Pancreas (tissue), 10 donors: ENCODE results near the gene MADD. TPM values are rescaled to one million over a fixed set of nuclear protein-coding genes. Genes with fewer than 3 reads are reported as not detected.

Experiments
- ATAC-seq, 4 donors: fragments of 200-7000 bp; cut with Tn5 transposase; one replicate each; pipeline versions ENCODE4 v1.8.0 to v1.9.1; 2020; ENCODE audit warnings: mild to moderate bottlenecking in 4 of 4, moderate library complexity in 4 of 4
- DNase-seq, 6 donors: peaks; one replicate each; pipeline ENCODE4 v3.0.0-alpha.2; 2020
- FAIRE-seq: peaks from 2 replicates; lab custom pipeline; 2012; peaks lifted over from hg19 to GRCh38; lab: Jason Lieb, UNC
- H3K27ac ChIP-seq, 4 donors: fragments of 200-600 bp; sonication (generic); 1 replicate in 3 of 4; 2 replicates in 1 of 4; pipeline versions ENCODE4 v1.5.0 to v1.8.0; 2020
- H3K27me3 ChIP-seq, 4 donors: fragments of 200-600 bp; one replicate each; pipeline ENCODE4 v1.8.0; 2021
- H3K36me3 ChIP-seq, 3 donors: fragments of 200-600 bp; sonication (generic) in 1 of 3; one replicate each; pipeline versions ENCODE4 v1.5.0 to v1.8.0; 2020 to 2021
- H3K4me1 ChIP-seq, 3 donors: fragments of 200-600 bp; one replicate each; pipeline ENCODE4 v1.8.0; 2021
- H3K4me3 ChIP-seq, 4 donors: fragments of 200-600 bp; sonication (generic) in 2 of 4; one replicate each; pipeline versions ENCODE4 v1.5.0 to v1.8.0; 2020 to 2021
- H3K9me3 ChIP-seq, 4 donors: fragments of 200-600 bp; one replicate each; pipeline ENCODE4 v1.8.0; 2021
- WGBS, 2 donors: extraction: QIAGEN DNeasy Blood & Tissue Kit; methylation state at CpG; one replicate each; pipeline ENCODE4 v1.1.7; 2013; 5-methylcytosine and 5-hydroxymethylcytosine counted together
- intact Hi-C, 3 donors: fragments of 100-400 bp; cut with DNase I; formaldehyde crosslinking; loops; one replicate each; pipeline versions ENCODE4 v1.11.1 to v1.14.2; 2022
- polyA plus RNA-seq, 2 donors: library from polyadenylated mRNA; stranded (reverse); fragments of 200-250 nt; gene quantifications; one replicate each; pipeline ENCODE4 v1.2.3, GENCODE V29; 2013
- total RNA-seq, 6 donors: library from RNA; stranded (reverse); fragmentation: NEBNext Ultra II Directional in 4 of 6; extraction: Animal tissue kit (Norgen Biotek cat#: 25700) in 4 of 6; gene quantifications; one replicate each; pipeline versions ENCODE4 v1.2.1 to v1.2.4, GENCODE V29; 2021 to 2023
- TF ChIP-seq, protein P1 (sequence below), 4 donors: fragments of 200-600 bp; sonication (generic) in 3 of 4; IDR thresholded peaks; one replicate each; pipeline versions ENCODE4 v1.5.0 to v1.8.0; 2021; ENCODE audit warnings: antibody characterized with exemption in 4 of 4
- donor health status: healthy with polysubstance abuse.
- donor health status: DM: no; HTN: no; CAD: no; lungs with moderate emphysema.
- donor health status: DM: no; HTN: no; CAD: no.
- donor health status: control.
- donor health status: control.
- donor health status: Bipolar disorder and iron deficiency.
- donor health status: DM: yes; HTN: yes; CAD: no.
- donor health status: DM: no; HTN: no; CAD: no.
- donor health status: DM: no; HTN: no; CAD: no.
- donor health status: DM: yes; HTN: yes; CAD: no.

MADD gene
- total and polyA plus RNA-seq, 8 donors, result 15.0 to 36.9 (median 21.3) TPM

DNA sequence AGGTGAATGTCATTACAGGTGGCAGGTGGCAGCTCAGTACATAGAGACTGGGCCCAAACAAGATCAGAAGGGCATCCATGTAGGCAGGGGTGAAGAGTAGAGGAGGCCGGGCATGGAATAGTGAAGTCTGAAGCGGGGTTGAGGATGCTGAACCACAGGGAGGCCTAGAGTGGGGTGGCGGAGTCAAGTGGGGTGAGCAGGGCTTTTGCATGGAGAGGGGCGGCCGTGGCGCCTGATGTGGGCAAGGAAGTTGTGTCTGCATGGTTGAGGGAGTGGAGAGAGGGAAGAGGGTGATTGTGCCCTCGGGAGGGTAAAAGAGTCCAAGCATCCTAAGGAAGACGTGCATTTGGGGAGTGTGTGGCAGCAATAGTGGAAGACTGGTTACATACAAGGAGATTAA lies 40.8 kb upstream of the MADD start:
- intact Hi-C loops, result no loop called here
- TF ChIP-seq, protein P1, sequence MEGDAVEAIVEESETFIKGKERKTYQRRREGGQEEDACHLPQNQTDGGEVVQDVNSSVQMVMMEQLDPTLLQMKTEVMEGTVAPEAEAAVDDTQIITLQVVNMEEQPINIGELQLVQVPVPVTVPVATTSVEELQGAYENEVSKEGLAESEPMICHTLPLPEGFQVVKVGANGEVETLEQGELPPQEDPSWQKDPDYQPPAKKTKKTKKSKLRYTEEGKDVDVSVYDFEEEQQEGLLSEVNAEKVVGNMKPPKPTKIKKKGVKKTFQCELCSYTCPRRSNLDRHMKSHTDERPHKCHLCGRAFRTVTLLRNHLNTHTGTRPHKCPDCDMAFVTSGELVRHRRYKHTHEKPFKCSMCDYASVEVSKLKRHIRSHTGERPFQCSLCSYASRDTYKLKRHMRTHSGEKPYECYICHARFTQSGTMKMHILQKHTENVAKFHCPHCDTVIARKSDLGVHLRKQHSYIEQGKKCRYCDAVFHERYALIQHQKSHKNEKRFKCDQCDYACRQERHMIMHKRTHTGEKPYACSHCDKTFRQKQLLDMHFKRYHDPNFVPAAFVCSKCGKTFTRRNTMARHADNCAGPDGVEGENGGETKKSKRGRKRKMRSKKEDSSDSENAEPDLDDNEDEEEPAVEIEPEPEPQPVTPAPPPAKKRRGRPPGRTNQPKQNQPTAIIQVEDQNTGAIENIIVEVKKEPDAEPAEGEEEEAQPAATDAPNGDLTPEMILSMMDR (IDR thresholded peaks at IDR 0.05), result no peak
- Histone ChIP-seq H3K9me3 (no peaks in the 10 kb centered on the region), H3K36me3 (peaks cover 0 to 17% (median 0%) of the 10 kb centered on the region in 3 donors), H3K27ac (no peak overlapping the region), H3K4me3 (no peak overlapping the region), H3K4me1 (peaks cover 0 to 3% (median 0%) of the 10 kb centered on the region in 3 donors), H3K27me3 (no peaks in the 10 kb centered on the region)
- ATAC-seq (no peak), FAIRE-seq (no peak), DNase-seq (no peak)
- 94 to 97% methylated on average over 8 of the region's 8 CpGs for WGBS, 2 donors

DNA sequence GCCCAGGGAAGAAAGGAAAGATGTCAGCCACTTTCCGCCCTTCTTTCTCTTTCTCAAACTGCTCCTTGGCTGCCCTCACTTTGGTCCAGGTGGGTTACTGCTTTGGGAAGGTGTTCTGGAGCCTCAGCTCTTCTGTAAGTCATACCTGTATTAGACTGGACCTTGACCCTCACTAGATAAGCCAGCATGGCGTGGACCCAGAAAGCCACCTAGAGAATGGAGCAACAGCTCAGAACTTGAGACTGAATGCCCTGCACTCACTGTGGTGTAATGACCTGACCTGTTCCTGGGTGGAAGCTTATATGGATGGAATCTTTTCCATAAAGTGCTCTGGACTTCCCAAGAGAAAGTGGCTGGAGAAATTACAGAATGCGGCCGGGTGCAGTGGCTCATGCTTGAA lies 36.9 kb upstream of the MADD start:
- Histone ChIP-seq H3K9me3 (no peaks in the 10 kb centered on the region), H3K36me3 (peaks cover 0 to 4% (median 0%) of the 10 kb centered on the region in 3 donors), H3K4me1 (peaks cover 0 to 8% (median 6%) of the 10 kb centered on the region in 3 donors), H3K27ac (no peak overlapping the region), H3K4me3 (no peak overlapping the region), H3K27me3 (no peaks in the 10 kb centered on the region)
- WGBS, 2 donors, result 73 to 78% methylated on average over 4 of the region's 4 CpGs
- TF ChIP-seq, protein P1 (IDR thresholded peaks at IDR 0.05), result no peak
- ATAC-seq (no peak), FAIRE-seq (no peak), DNase-seq (no peak)
- intact Hi-C loops, result no loop called here

DNA sequence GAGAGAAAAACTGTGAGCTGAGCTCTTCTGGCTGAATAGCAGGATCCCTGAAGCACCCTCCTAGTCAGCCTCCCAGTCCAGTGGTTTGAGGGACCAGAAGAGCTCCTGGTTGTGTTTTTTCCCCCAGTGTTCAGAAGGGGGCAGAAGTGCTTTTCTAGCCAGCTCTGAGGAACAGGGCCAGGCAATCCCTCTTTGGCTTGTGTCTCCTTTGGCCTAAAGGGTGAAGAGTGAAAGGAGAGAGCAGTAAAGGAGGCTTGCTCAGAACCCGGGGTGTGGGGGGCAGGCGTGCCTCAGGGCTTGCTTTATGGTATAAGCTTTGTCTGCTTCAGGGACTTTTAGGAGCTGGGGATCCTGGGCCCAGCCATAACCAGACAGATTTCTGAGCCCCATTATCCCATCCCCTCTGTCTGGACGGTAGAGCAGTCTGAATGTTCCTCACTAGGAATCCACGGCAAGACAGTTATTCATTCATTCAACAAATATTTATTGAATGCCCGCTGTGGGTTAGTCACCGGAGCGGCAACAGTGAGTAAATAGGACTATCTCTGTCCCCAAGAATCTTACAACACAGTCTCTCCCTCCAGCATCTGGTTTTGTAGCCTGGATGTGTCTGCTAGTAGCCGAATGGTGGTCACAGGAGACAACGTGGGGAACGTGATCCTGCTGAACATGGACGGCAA lies 35.8 kb upstream of the MADD start:
- no peaks in the 10 kb centered on the region for H3K9me3 ChIP-seq
- DNase-seq (no peak), ATAC-seq (peak; percentile 12 to 75 (median 54)), FAIRE-seq (no peak)
- peak overlapping the region; percentile 18 to 73 (median 46) for H3K27ac ChIP-seq
- no peaks in the 10 kb centered on the region for H3K27me3 ChIP-seq
- intact Hi-C loops, result no loop called here
- peak overlapping the region in 2 of 4 donors; percentile 19 to 43 for H3K4me3 ChIP-seq
- WGBS, 2 donors, result 14 to 15% methylated on average over 11 of the region's 11 CpGs
- H3K4me1 ChIP-seq, result peaks cover 0 to 8% (median 6%) of the 10 kb centered on the region in 3 donors
- peaks cover 0 to 5% (median 3%) of the 10 kb centered on the region in 3 donors for H3K36me3 ChIP-seq
- TF ChIP-seq, protein P1 (IDR thresholded peaks at IDR 0.05), result no peak

DNA sequence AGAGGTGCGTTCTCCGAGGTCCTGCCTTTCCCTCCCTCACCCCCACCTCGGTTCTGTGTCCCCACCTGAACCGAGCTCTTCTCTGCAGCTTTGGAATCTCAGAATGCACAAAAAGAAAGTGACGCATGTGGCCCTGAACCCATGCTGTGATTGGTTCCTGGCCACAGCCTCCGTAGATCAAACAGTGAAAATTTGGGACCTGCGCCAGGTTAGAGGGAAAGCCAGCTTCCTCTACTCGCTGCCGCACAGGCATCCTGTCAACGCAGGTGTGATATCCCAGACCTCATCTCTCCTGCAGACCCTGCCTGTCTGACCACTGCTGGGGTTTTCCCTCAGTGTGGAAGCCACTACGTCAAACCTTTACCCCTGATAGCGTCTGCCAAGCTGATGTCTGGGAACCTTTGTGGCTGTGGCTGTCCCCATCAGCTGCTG lies 35.2 kb upstream of the MADD start:
- peak; percentile 72 to 89 (median 82) for DNase-seq
- H3K4me3 ChIP-seq, result peak overlapping the region in 2 of 4 donors; percentile 19 to 43
- peak; percentile 84 to 91 (median 88) for ATAC-seq
- H3K27ac ChIP-seq, result peak overlapping the region; percentile 18 to 73 (median 46)
- intact Hi-C loops, result no loop called here
- TF ChIP-seq, protein P1 (IDR thresholded peaks at IDR 0.05), result no peak
- peaks cover 0 to 11% (median 8%) of the 10 kb centered on the region in 3 donors for H3K36me3 ChIP-seq
- no peak for FAIRE-seq
- peaks cover 0 to 8% (median 6%) of the 10 kb centered on the region in 3 donors for H3K4me1 ChIP-seq
- WGBS, 2 donors, result 4 to 9% methylated on average over 12 of the region's 12 CpGs
- no peaks in the 10 kb centered on the region for H3K9me3 ChIP-seq
- no peaks in the 10 kb centered on the region for H3K27me3 ChIP-seq

DNA sequence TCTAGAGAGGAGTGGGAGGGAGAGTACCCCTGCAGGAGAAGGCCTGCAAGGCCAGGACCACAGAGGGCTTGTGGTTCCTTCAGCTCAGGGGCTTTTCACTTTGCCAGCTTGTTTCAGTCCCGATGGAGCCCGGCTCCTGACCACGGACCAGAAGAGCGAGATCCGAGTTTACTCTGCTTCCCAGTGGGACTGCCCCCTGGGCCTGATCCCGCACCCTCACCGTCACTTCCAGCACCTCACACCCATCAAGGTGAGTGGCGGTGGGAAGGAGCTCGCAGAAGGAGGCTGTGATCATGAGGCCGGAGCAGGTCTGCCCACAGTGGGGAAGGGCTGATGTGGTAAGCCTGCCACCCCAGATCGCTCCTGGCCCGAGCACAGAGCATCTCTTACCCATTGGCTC lies 34.8 kb upstream of the MADD start:
- peaks cover 0 to 8% (median 6%) of the 10 kb centered on the region in 3 donors for H3K4me1 ChIP-seq
- H3K36me3 ChIP-seq, result peaks cover 0 to 16% (median 8%) of the 10 kb centered on the region in 3 donors
- TF ChIP-seq, protein P1 (IDR thresholded peaks at IDR 0.05), result no peak
- H3K27ac ChIP-seq, result peak overlapping the region in 1 of 4 donors; percentile 46
- intact Hi-C loops, result no loop called here
- WGBS, 2 donors, result 67 to 79% methylated on average over 12 of the region's 12 CpGs
- H3K4me3 ChIP-seq, result no peak overlapping the region
- DNase-seq (peak in 1 of 6 donors; percentile 58), FAIRE-seq (no peak), ATAC-seq (no peak)
- no peaks in the 10 kb centered on the region for H3K27me3 ChIP-seq
- no peaks in the 10 kb centered on the region for H3K9me3 ChIP-seq
